NCI-H345 treated with DMSO at 0.1 percent for 48 hours (cell line): ENCODE measurements around the gene PDZD11.
"Not testable (repeated sequence)": the region's sequence is repeated elsewhere in the genome, so short reads cannot be mapped to it uniquely, and the experiment has no call there.

Experiments
- DNase-seq: peaks from one replicate; lab custom pipeline; 2025; ENCODE audit not compliant: unreplicated experiment; lab: John Stamatoyannopoulos, UW

PDZD11 gene, protein sequence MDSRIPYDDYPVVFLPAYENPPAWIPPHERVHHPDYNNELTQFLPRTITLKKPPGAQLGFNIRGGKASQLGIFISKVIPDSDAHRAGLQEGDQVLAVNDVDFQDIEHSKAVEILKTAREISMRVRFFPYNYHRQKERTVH

DNA sequence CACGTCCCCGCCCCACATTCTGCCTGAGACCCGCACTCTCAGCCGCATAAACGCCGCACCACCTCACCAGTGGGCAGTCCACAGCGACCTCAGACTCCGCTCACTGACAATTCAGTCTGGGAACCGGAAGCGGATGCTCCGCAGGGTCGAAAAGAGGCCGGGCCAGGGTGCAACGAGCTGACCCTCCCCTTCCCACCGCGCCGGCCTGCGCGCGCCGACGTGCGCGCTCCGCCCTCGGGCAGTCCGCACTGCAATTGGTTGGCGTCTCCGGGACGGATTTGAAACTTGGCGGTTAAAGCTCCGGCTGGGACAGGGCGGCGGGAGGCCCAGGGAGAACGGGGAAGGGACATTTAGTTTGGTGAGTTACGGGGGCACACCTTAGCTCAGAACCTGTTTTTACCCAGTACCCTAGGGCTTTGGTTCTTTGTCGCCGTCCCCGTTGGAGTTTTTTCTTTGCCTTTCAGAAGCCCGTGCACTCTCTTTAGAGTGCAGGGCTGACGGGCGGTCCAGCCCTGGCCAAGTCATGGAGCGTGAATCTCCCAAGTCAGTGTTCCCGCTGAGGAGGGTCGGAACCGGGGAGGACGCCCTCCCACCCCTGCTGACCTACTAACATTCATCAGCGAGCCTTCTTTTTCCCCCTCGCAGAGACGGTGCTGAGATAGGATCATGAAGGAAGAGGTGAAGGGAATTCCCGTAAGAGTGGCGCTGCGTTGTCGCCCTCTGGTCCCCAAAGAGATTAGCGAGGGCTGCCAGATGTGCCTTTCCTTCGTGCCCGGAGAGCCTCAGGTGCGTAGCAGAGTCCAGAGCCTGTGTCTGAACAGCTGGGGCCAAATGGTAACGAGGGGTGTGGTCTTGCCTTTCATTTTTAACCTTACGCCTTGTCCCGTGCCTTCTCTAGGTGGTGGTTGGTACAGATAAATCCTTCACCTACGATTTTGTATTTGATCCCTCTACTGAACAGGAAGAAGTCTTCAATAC, at the start of gene PDZD11, which contains the start of gene KIF4A:
Gene PDZD11, minus strand, starts transcription at position 135 of the 978 bp plus-strand sequence. CDS start 586 bp downstream, outside the sequence.
Gene KIF4A, plus strand, starts transcription at position 312 of the 978 bp plus-strand sequence. Its CDS starts 355 bp downstream, at position 667.
- DNase-seq: peak; percentile 68

DNA sequence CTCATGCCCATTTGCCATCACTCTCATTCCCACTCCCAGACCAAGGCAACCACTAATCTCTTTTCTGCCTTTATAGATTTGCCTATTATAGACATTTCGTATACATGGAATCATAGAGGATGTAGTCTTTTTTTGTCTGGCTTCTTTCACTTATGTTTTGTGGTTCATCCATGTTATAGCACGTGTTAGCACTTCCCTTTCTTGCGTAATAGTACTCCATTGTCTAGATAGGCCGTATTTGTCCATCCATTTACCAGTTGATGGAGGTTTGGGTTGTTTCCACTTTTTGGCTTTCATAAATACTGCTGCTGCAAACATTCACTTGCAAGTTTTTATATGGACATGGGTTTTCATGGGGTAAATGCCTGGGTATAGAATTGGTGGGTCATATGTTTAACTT, 48.6 kb upstream of the PDZD11 start:
- DNase-seq: no peak

DNA sequence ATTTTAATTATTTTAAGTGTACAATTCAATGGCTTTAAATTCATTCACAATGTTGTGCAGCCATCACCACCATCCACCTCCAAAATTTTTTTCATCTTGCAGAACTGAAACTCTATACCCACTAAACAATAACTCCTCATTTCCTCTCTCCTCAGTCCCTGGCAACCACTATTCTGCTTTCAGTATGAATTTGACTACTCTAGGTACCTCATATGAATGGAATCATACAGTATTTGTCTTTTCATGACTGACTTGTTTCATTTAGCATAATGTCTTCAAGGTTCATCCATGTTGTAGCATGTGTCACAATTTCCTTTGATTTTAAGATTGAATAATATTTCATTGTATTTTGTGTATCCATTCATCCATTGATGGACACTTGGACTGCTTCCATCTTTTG, 47.0 kb upstream of the PDZD11 start:
- no peak for DNase-seq

DNA sequence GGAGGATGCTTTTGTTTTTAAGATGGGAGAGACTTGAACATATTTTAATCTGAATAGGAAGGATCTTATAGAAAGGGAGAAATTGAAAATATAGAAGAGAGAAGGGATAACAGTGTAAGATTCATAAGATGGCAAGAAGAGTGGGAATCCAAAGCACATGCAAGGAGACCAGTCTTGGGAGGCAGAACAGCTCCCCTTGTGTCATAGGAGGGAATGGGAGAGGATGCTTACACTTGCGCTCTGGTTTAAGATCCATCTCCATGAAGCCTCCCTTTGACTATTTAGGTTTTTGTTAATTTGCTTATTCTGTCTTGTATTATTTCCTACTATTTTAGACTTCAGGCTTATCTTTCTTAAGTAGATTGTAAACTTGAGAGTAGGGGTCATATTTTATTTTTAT, 42.9 kb upstream of the PDZD11 start:
- DNase-seq: no peak

DNA sequence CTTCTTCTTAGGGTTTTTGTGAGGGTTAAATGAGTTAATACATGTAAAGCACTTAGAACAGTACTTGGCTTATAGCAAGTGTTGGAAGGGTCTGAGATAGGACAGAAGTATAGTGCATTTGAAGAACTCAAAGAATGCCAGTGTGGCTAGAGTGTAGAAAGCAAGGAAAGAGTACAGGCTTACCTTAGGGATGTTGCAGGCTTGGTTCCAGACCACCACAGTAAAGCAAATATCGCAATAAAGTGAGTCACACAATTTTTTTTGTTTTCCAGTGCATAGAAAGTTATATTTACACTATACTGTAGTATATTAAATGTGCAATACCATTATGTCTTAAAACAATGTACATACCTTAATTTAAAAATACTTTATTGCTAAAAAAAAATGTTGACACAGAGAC, 41.4 kb upstream of the PDZD11 start:
- DNase-seq: no peak

DNA sequence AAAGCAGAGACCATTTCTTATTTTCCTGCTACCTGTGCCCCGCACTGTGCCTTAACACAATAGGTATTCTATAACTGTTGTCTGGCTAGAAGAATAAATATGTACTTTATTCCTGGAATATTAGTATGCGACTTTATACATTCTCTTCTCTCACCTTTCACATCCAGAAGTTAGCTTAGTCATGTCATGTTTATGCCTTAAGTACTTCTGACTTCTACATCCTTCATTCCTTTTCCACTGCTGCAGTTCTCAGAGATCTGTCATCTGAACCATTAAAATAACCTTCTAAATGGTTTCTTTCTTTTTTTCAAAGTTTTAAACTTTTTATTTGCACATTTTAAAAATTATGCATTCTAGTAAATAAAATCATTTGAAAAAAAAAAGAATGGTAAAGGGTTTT, 34.6 kb upstream of the PDZD11 start:
- DNase-seq: no peak

DNA sequence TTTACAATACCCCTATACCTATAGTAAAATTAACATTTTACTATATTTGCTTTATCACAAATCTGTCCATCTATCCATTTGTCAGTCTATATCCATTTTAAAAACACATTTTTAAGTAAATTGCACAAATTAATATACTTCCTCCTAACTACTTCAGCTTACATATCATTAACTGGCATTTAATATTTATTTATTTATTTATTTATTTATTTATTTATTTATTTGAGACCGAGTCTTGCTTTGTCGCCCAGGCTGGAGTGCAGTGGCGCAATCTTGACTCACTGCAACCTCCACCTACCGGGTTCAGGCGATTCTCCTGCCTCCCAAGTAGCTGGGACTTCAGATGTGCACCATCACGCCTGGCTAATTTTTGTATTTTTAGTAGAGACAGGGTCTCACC, 33.9 kb upstream of the PDZD11 start:
- DNase-seq: not testable (repeated sequence)

DNA sequence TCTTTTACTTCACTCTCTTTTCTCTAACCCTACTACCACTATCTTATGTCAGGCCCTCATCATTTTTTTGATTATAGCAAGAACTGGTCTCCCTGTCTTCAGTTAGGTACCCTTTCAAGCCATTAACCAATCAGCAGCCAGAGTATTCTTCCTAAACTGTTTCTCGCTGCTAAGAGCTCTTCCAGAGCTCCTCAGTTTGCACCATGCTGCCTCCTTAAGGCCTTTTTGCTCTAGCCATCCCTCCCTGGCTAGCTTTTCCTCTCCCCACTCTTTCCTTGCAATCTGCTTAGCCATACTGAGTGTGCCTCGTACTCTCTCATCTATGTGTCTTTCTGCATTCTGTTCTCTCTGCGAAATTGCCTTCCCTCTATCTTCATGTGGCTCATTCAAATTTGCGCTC, 33.1 kb upstream of the PDZD11 start:
- no peak for DNase-seq

DNA sequence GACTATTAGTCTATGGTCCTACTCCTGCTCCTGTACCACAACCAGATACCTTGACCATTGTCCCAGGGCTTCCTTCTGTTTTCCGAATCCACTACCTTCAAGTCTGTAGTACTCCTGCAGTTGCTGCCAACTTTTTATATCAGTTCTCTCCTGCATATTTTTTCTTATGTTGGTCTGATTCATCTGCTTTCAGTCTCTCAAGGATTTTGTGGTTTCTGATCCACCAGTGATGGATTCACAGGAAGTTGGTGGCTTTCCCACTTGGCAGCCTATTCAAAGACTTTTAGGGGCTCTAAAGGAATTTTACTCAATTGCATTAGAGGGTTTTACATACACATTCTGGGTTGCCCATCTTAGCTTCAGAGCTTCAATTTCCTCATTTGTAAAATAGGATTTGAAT, 23.8 kb upstream of the PDZD11 start:
- no peak for DNase-seq

DNA sequence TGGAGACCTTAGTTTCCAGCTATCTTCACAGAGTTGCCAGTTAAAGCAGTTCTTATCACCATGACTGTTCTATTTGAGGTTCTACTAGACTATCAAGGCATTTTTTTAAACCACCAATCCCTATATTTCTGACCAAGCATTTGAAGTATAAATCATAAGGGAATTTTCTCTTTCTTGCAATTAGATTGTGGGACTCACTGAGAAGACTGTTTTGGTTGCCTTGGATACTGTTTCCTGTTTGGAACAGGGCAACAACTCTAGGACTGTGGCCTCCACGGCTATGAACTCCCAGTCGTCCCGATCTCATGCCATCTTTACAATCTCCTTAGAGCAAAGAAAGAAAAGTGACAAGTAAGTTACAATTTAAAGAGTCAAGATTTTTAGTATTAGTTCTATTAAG, 12.0 kb upstream of the PDZD11 start:
- DNase-seq: no peak

DNA sequence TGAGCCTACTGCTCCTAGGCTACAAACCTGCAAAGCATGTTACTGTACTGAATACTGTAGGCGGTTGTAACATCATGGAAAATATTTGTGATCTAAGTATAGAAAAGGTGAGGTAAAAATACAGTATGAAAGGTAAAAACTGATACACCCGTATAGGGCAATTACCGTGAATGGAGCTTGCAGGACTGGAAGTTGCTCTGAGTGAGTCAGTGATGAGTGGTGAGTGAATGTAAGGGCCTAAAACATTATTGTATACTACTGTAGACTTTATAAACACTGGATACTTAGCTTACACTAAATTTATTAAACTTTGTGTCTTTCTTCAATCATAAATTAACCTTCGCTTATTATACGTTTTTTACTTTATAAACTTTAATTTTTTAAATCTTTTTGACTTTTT, 3.9 kb upstream of the PDZD11 start:
- no peak for DNase-seq

DNA sequence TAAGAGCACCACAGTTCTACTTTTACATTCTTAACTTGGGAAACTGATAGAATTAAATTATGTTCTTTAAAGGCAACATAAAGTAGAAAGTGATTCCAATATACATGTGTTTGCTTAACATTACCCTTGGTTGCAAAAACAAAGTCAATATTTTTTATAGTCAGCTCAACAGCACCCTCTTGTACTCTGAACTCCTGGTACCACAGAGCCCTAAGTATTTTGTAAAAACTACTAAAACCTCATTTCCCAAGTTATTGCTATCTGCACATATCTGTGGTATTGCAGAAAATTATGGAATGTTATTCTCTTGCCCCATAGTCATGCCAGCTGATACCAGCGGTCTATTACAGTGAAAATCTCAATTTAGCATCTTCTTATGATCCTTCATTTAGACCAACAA, 3.1 kb upstream of the PDZD11 start:
- no peak for DNase-seq

DNA sequence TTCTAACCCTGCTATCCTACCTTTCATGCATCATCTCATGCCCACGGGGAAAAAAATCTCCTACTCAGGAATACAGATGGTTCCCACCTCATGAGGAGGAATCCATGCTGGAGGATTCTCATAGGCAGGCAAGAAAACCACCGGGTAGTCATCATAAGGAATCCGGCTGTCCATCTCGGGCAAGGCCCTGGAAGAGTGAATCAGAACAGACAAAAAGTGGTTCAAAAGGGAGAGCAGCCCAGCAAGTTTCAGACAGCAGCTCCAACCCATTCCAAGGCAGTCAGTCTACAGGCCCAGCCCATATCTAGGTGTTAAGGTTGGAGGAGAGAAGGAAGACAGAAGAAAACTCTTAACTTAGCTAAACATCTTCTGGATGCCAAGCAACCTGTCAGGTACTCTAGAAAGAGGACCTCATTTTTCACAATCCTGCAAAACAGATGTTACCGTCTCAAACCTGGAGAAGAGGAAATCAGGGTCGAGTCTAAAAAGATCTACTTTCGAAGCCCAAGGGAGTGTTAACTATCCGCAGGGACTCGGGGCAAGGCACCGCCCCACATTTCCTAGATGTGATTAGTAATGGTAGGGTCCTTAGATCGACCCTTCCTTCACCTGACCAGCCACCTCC, 447 bp downstream of the PDZD11 start:
- DNase-seq: no peak

DNA sequence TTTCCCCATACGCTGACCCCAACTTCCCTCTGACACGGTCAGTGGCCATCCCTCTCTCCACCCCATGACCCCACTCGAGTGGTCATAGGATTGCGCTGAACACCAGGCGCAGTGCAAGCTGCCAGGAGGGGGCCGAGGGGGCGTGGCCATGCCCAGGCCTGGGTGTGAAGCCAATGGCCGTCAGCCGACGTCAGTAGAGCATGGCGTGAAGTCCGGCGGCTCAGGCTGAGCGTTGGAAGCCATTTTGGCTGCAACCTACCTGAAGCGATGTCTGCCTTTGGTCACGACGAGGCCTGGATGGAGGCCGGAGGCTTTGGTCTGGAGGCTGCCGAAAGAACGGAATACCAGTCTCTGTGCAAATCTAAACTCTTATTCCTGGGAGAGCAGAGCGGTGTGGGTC, 7.8 kb downstream of the PDZD11 start, which contains the start of gene RAB41:
Gene RAB41, plus strand, starts transcription at position 222 of the 400 bp plus-strand sequence. Its CDS starts 46 bp downstream, at position 268.
- no peak for DNase-seq

DNA sequence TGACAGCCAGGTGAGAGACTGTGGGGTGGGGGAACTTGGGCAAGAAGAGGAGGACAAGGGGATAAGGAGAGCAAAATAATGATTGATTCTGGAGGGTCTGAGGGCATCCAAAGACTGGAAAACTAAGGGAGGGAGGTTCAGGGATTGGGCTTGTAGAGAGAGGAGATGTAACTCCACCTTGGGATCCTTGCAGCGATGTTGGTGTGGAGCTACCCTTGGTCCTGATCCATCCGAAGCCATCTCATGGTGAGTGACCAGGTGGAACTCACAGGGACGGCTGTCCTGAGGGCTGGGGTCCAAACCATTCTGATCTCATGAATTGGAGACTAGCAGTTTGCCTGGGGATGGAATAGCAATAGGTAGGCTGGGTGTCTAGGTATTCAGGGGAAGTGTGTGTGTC, 9.2 kb downstream of the PDZD11 start:
- no peak for DNase-seq

DNA sequence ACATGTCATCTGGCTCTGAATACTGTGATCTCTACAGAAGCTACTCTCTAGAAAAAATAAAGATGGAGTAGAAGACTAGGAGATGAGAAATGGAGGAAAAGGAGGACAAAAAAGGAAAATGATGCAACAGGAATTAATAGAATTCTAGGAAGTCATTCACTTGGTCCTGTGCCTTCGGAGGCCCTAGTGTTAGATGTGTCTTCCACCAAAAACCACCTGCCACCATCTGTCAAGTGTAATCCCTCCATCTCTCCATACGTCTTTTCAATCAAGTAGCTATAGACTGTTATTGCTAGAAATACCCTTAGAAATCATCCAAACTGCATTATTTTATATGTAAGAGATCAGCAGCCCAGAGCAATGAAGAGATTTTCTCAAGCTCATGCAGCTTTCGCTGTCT, 10.6 kb downstream of the PDZD11 start:
- DNase-seq: no peak

DNA sequence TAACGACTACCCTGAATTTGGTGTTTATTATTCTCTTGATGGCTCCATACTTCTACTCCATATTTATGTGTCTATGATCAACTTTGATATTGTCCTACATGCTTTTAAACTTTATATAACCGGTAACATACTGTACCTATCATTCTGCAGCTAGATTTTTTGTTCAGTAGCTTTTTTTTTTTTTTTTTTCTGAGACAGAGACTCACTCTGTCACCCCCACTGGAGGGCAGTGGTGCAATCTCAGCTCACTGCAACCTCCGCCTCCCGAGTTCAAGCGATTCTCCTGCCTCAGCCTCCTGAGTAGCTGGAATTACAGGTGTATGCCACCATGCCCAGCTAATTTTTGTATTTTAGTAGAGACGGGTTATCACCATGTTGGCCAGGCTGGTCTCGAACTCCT, 15.7 kb downstream of the PDZD11 start:
- DNase-seq: not testable (repeated sequence)

DNA sequence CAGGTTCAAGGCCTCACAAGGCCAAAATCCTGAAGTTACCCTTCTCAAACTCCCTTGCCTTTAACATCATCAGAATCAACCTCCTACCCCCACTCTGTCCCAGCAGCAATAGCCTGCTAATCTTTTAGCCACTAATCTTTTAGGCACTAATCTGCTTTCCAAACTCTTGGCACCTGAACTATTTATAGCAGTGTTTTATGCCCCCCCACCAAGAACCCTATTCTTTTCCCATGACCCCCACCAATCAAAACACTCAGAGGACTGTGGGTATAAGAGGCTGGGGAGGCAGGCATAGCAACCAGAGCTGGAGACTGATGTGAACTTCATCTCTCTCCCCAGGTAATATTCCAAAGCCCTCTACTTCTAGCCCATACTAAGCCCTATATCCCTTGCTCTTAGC, 21.7 kb downstream of the PDZD11 start, which contains the start of gene ARR3:
Gene ARR3, plus strand, starts transcription at position 301 of the 400 bp plus-strand sequence. CDS start 1,052 bp downstream, outside the sequence.
- no peak for DNase-seq

DNA sequence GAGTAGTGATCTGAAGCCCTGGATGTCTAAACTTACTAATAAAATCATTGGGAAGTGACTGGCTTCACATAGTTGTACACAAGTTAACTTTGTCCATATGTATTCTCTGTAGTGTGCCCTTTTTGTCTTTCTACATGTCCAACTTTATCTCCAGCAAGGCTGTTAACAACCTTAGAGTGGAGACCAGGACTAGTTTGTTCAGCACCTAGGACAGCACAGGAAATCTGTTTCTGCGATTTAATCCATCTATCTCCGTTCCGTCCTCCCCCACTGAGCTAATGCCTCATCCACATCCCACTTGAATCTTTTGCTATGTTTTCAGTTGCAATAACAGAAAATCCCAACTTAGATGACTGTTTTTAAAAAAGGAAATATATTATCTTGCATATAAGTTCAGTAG, 24.9 kb downstream of the PDZD11 start:
- no peak for DNase-seq

DNA sequence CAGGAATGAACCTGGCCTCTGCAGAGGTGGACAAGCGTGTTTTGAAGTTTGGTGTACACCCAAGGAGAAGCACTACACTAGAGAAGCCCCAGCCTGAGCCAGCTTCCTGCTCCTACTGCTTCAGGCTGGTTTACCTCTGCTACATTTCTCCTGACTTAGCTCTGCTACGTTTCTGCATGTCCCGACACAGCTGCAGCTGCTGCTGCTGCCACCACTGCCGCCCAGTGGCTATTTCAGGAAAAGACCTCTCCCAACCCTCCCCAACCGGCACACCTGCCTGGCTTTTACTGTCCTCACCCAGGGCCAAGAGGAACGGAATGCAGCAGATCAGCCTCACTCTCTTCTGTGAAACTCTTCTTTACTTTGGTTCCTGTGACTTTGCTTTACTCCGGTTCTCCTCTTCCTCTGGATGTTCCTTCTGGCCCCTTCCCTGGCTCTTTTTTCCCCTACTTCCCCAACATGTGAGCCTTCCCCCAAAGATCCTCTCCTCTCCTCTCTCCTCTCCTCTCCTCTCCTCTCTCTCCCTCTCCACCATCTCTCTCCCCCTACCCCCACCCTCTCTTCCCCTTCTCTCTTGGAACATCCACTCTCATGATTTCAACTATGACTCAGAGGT, 26.7 kb downstream of the PDZD11 start:
- peak; percentile 33 for DNase-seq

DNA sequence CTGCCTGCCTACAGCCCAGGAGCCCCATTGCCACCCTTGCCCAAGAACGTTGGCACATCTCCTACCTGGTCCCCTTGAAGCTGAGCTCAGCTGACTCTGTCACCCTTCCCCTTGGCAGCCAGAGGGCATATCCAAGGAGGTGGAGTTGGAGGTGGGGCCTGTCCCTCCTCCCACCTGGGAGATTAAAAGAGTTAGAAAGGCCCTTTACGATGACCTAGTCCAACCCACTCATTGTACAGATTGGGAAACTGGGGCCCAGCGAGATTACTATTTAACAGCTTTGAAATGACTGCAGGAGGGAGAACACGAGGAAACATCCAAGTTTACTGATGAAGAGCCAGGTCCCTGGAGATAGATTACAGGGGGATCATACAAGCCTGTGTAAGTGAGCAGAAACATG, 29.6 kb downstream of the PDZD11 start, which contains the start of gene P2RY4:
Gene P2RY4, minus strand, starts transcription at position 101 of the 400 bp plus-strand sequence. CDS start 580 bp downstream, outside the sequence.
- no peak for DNase-seq
